ENCODE measurements around the gene GPATCH8. TPM values are rescaled to one million over a fixed set of nuclear protein-coding genes. Genes with fewer than 3 reads are reported as not detected.

Gene GPATCH8
- total and polyA plus RNA-seq, 7 experiments from 2014 or later = 40.2 to 88.5 (median 67.6) TPM

GRCh38 chr17:44416558-44417289 lies 86.5 kb downstream of the GPATCH8 start:
- POLR2A ChIA-PET = no interaction called here

GRCh38 chr17:44414394-44415155 lies 88.6 kb downstream of the GPATCH8 start:
- peaks cover 0 to 7% (median 0%) of the 10 kb centered on the region in 7 donors for H3K4me1 Mint-ChIP-seq
- no peak overlapping the region for H3K4me3 Mint-ChIP-seq
- Histone ChIP-seq H3K9me3 (ENCODE audit: control insufficient read depth in 2 of 3, low read length in 3 of 3) (no peaks in the 10 kb centered on the region), H3K4me3 (ENCODE audit: low read length) (no peak overlapping the region), H3K27ac (ENCODE audit: low read depth, low read length) (no peak overlapping the region), H3K36me3 (ENCODE audit: control insufficient read depth in 2 of 3, insufficient read depth in 3 of 3, low read length in 3 of 3) (peaks cover 0 to 32% (median 0%) of the 10 kb centered on the region in 3 experiments), H3K27me3 (ENCODE audit: control insufficient read depth in 2 of 2, insufficient read depth in 2 of 2, low read length in 2 of 2) (no peaks in the 10 kb centered on the region), H3K4me1 (ENCODE audit: control insufficient read depth in 2 of 2, insufficient read depth in 2 of 2, low read length in 2 of 2) (no peaks in the 10 kb centered on the region)
- H3K36me3 Mint-ChIP-seq = peaks cover 0 to 37% (median 10%) of the 10 kb centered on the region in 5 donors
- no peak for DNase-seq
- CTCF ChIA-PET = no interaction called here
- no peaks in the 10 kb centered on the region for H3K9me3 Mint-ChIP-seq
- no peaks in the 10 kb centered on the region for H3K27me3 Mint-ChIP-seq
- POLR2A ChIA-PET = no interaction called here
- intact Hi-C loops (cut with micrococcal nuclease) = no loop called here
- no peak for ATAC-seq
- H3K27ac Mint-ChIP-seq = peak overlapping the region in 1 of 9 donors; percentile 28

More at GRCh38 chr17:44416558-44417289, 86.5 kb downstream of the GPATCH8 start:
- Histone ChIP-seq H3K4me1 (ENCODE audit: control insufficient read depth in 2 of 2, insufficient read depth in 2 of 2, low read length in 2 of 2) (no peaks in the 10 kb centered on the region), H3K27me3 (ENCODE audit: control insufficient read depth in 2 of 2, insufficient read depth in 2 of 2, low read length in 2 of 2) (no peaks in the 10 kb centered on the region), H3K27ac (ENCODE audit: low read depth, low read length) (no peak overlapping the region), H3K4me3 (ENCODE audit: low read length) (no peak overlapping the region), H3K9me3 (ENCODE audit: control insufficient read depth in 2 of 3, low read length in 3 of 3) (no peaks in the 10 kb centered on the region), H3K36me3 (ENCODE audit: control insufficient read depth in 2 of 3, insufficient read depth in 3 of 3, low read length in 3 of 3) (peaks cover 0 to 33% (median 0%) of the 10 kb centered on the region in 3 experiments)
- Mint-ChIP-seq H3K27me3 (no peaks in the 10 kb centered on the region), H3K4me1 (peaks cover 0 to 12% (median 4%) of the 10 kb centered on the region in 7 donors), H3K27ac (no peak overlapping the region), H3K36me3 (peaks cover 0 to 43% (median 13%) of the 10 kb centered on the region in 5 donors), H3K9me3 (no peaks in the 10 kb centered on the region), H3K4me3 (no peak overlapping the region)
- CTCF ChIA-PET = no interaction called here
- intact Hi-C loops (cut with micrococcal nuclease) = no loop called here
- ATAC-seq (no peak), DNase-seq (no peak)

- Mint-ChIP-seq H3K27ac (no peak overlapping the region), H3K9me3 (no peaks in the 10 kb centered on the region), H3K36me3 (peaks cover 0 to 19% (median 7%) of the 10 kb centered on the region in 5 donors), H3K4me1 (peaks cover 0 to 6% (median 0%) of the 10 kb centered on the region in 7 donors), H3K27me3 (no peaks in the 10 kb centered on the region), H3K4me3 (no peak overlapping the region)
- DNase-seq (no peak), ATAC-seq (no peak)
- Histone ChIP-seq H3K9me3 (ENCODE audit: control insufficient read depth in 2 of 3, low read length in 3 of 3) (no peaks in the 10 kb centered on the region), H3K36me3 (ENCODE audit: control insufficient read depth in 2 of 3, insufficient read depth in 3 of 3, low read length in 3 of 3) (peaks cover 0 to 15% (median 0%) of the 10 kb centered on the region in 3 experiments), H3K4me3 (ENCODE audit: low read length) (no peak overlapping the region), H3K27me3 (ENCODE audit: control insufficient read depth in 2 of 2, insufficient read depth in 2 of 2, low read length in 2 of 2) (no peaks in the 10 kb centered on the region), H3K4me1 (ENCODE audit: control insufficient read depth in 2 of 2, insufficient read depth in 2 of 2, low read length in 2 of 2) (no peaks in the 10 kb centered on the region), H3K27ac (ENCODE audit: low read depth, low read length) (no peak overlapping the region)
- intact Hi-C loops (cut with micrococcal nuclease) = no loop called here
- CTCF ChIA-PET = no interaction called here
- POLR2A ChIA-PET = no interaction called here
Measured at GRCh38 chr17:44409309-44410028, 93.7 kb downstream of the GPATCH8 start.

GRCh38 chr17:44408786-44409185 lies 94.4 kb downstream of the GPATCH8 start:
- Mint-ChIP-seq H3K36me3 (peaks cover 0 to 17% (median 7%) of the 10 kb centered on the region in 5 donors), H3K27ac (no peak overlapping the region), H3K27me3 (no peaks in the 10 kb centered on the region), H3K9me3 (no peaks in the 10 kb centered on the region), H3K4me1 (peaks cover 0 to 4% (median 0%) of the 10 kb centered on the region in 7 donors), H3K4me3 (no peak overlapping the region)
- no peak overlapping the region for H3K27ac ChIP-seq (ENCODE audit: low read depth, low read length)
- H3K9me3 ChIP-seq (ENCODE audit: control insufficient read depth in 2 of 3, low read length in 3 of 3) = no peaks in the 10 kb centered on the region
- H3K36me3 ChIP-seq (ENCODE audit: control insufficient read depth in 2 of 3, insufficient read depth in 3 of 3, low read length in 3 of 3) = peaks cover 0 to 19% (median 4%) of the 10 kb centered on the region in 3 experiments
- ChIA-PET CTCF (no interaction called here), POLR2A (no interaction called here)
- no peak for DNase-seq
- no peak overlapping the region for H3K4me3 ChIP-seq (ENCODE audit: low read length)
- ATAC-seq = no peak
- intact Hi-C loops (cut with micrococcal nuclease) = no loop called here
- H3K4me1 ChIP-seq (ENCODE audit: control insufficient read depth in 2 of 2, insufficient read depth in 2 of 2, low read length in 2 of 2) = no peaks in the 10 kb centered on the region
- no peaks in the 10 kb centered on the region for H3K27me3 ChIP-seq (ENCODE audit: control insufficient read depth in 2 of 2, insufficient read depth in 2 of 2, low read length in 2 of 2)

- Mint-ChIP-seq H3K36me3 (peaks cover 9 to 52% (median 21%) of the 10 kb centered on the region in 5 donors), H3K4me1 (peaks cover 0 to 6% (median 0%) of the 10 kb centered on the region in 7 donors), H3K4me3 (no peak overlapping the region), H3K27ac (no peak overlapping the region), H3K9me3 (no peaks in the 10 kb centered on the region), H3K27me3 (no peaks in the 10 kb centered on the region)
- H3K27ac ChIP-seq (ENCODE audit: low read depth, low read length) = no peak overlapping the region
- H3K9me3 ChIP-seq (ENCODE audit: control insufficient read depth in 2 of 3, low read length in 3 of 3) = no peaks in the 10 kb centered on the region
- DNase-seq = no peak
- ChIA-PET CTCF (no interaction called here), POLR2A (no interaction called here)
- H3K4me1 ChIP-seq (ENCODE audit: control insufficient read depth in 2 of 2, insufficient read depth in 2 of 2, low read length in 2 of 2) = no peaks in the 10 kb centered on the region
- no peak for ATAC-seq
- H3K36me3 ChIP-seq (ENCODE audit: control insufficient read depth in 2 of 3, insufficient read depth in 3 of 3, low read length in 3 of 3) = peaks cover 12 to 62% (median 13%) of the 10 kb centered on the region in 3 experiments
- H3K4me3 ChIP-seq (ENCODE audit: low read length) = no peak overlapping the region
- intact Hi-C loops (cut with micrococcal nuclease) = no loop called here
- H3K27me3 ChIP-seq (ENCODE audit: control insufficient read depth in 2 of 2, insufficient read depth in 2 of 2, low read length in 2 of 2) = no peaks in the 10 kb centered on the region
Measured at GRCh38 chr17:44402564-44403172, 100.5 kb downstream of the GPATCH8 start.

GRCh38 chr17:44400226-44400847 lies 102.9 kb downstream of the GPATCH8 start:
- Mint-ChIP-seq H3K27me3 (no peaks in the 10 kb centered on the region), H3K9me3 (no peaks in the 10 kb centered on the region), H3K36me3 (peaks cover 9 to 58% (median 21%) of the 10 kb centered on the region in 5 donors), H3K27ac (peak overlapping the region in 2 of 9 donors; percentile 1 to 26), H3K4me1 (peaks cover 0 to 6% (median 0%) of the 10 kb centered on the region in 7 donors), H3K4me3 (no peak overlapping the region)
- no peak for DNase-seq
- H3K4me1 ChIP-seq (ENCODE audit: control insufficient read depth in 2 of 2, insufficient read depth in 2 of 2, low read length in 2 of 2) = no peaks in the 10 kb centered on the region
- ChIA-PET CTCF (no interaction called here), POLR2A (no interaction called here)
- no peaks in the 10 kb centered on the region for H3K9me3 ChIP-seq (ENCODE audit: control insufficient read depth in 2 of 3, low read length in 3 of 3)
- no peak for ATAC-seq
- no peak overlapping the region for H3K4me3 ChIP-seq (ENCODE audit: low read length)
- intact Hi-C loops (cut with micrococcal nuclease) = no loop called here
- no peak overlapping the region for H3K27ac ChIP-seq (ENCODE audit: low read depth, low read length)
- H3K27me3 ChIP-seq (ENCODE audit: control insufficient read depth in 2 of 2, insufficient read depth in 2 of 2, low read length in 2 of 2) = no peaks in the 10 kb centered on the region
- H3K36me3 ChIP-seq (ENCODE audit: control insufficient read depth in 2 of 3, insufficient read depth in 3 of 3, low read length in 3 of 3) = peaks cover 12 to 67% (median 13%) of the 10 kb centered on the region in 3 experiments
